ENCODE results near the gene ALDH1A3.

Gene ALDH1A3

GRCh38 chr15:100885116-100885515, 5.5 kb downstream of the ALDH1A3 start:
- Histone ChIP-seq H3K4me3 (no peak overlapping the region), H3K27ac (no peak overlapping the region)
- no peak for DNase-seq (ENCODE audit: low spot score)
- no peak for TF ChIP-seq CTCF (IDR thresholded peaks at IDR 0.05)

GRCh38 chr15:100885811-100886210, 6.2 kb downstream of the ALDH1A3 start:
- H3K27ac ChIP-seq = no peak overlapping the region
- DNase-seq (ENCODE audit: low spot score) = no peak
- H3K4me3 ChIP-seq = no peak overlapping the region
- TF ChIP-seq CTCF (IDR thresholded peaks at IDR 0.05) = no peak

- no peak for TF ChIP-seq CTCF (IDR thresholded peaks at IDR 0.05)
- Histone ChIP-seq H3K4me3 (no peak overlapping the region), H3K27ac (no peak overlapping the region)
- no peak for DNase-seq (ENCODE audit: low spot score)
These were observed 7.7 kb downstream of the ALDH1A3 start for GRCh38 chr15:100887211-100887913.

GRCh38 chr15:100889385-100890050, 9.9 kb downstream of the ALDH1A3 start:
- H3K4me3 ChIP-seq = peak overlapping the region; percentile 46
- TF ChIP-seq CTCF (IDR thresholded peaks at IDR 0.05) = no peak
- peak overlapping the region; percentile 7 to 27 for H3K27ac ChIP-seq
- no peak for DNase-seq (ENCODE audit: low spot score)

GRCh38 chr15:100890051-100890720, 10.6 kb downstream of the ALDH1A3 start:
- TF ChIP-seq CTCF (IDR thresholded peaks at IDR 0.05) = no peak
- Histone ChIP-seq H3K27ac (no peak overlapping the region), H3K4me3 (no peak overlapping the region)
- no peak for DNase-seq (ENCODE audit: low spot score)

- TF ChIP-seq CTCF (IDR thresholded peaks at IDR 0.05) = no peak
- Histone ChIP-seq H3K27ac (no peak overlapping the region), H3K4me3 (no peak overlapping the region)
- no peak for DNase-seq (ENCODE audit: low spot score)
These were observed 11.2 kb downstream of the ALDH1A3 start for GRCh38 chr15:100890850-100891249.

All from coronary artery (tissue), 2 donors.